ES-I3 (cell line): ENCODE measurements around the gene ADAMTS15.

Experiments used
- H3K36me3 ChIP-seq: 2 replicates; pipeline ENCODE4 v1.6.1; 2013; ENCODE audit warnings: mild to moderate bottlenecking, low read length, control low read depth, moderate library complexity; ENCODE audit not compliant: insufficient read depth
- H3K4me1 ChIP-seq: 2 replicates; pipeline ENCODE4 v1.6.1; 2013; ENCODE audit warnings: mild to moderate bottlenecking, control low read depth, low read length; ENCODE audit not compliant: insufficient read depth
- H3K9ac ChIP-seq: 2 replicates; pipeline ENCODE4 v1.6.1; 2013; ENCODE audit warnings: low read depth, mild to moderate bottlenecking, low read length, moderate library complexity
- H3K9me3 ChIP-seq: 2 replicates; pipeline ENCODE4 v1.6.1; 2013; ENCODE audit warnings: mild to moderate bottlenecking, low read length, moderate library complexity; ENCODE audit not compliant: control insufficient read depth, insufficient read depth

Gene ADAMTS15, protein sequence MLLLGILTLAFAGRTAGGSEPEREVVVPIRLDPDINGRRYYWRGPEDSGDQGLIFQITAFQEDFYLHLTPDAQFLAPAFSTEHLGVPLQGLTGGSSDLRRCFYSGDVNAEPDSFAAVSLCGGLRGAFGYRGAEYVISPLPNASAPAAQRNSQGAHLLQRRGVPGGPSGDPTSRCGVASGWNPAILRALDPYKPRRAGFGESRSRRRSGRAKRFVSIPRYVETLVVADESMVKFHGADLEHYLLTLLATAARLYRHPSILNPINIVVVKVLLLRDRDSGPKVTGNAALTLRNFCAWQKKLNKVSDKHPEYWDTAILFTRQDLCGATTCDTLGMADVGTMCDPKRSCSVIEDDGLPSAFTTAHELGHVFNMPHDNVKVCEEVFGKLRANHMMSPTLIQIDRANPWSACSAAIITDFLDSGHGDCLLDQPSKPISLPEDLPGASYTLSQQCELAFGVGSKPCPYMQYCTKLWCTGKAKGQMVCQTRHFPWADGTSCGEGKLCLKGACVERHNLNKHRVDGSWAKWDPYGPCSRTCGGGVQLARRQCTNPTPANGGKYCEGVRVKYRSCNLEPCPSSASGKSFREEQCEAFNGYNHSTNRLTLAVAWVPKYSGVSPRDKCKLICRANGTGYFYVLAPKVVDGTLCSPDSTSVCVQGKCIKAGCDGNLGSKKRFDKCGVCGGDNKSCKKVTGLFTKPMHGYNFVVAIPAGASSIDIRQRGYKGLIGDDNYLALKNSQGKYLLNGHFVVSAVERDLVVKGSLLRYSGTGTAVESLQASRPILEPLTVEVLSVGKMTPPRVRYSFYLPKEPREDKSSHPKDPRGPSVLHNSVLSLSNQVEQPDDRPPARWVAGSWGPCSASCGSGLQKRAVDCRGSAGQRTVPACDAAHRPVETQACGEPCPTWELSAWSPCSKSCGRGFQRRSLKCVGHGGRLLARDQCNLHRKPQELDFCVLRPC

DNA sequence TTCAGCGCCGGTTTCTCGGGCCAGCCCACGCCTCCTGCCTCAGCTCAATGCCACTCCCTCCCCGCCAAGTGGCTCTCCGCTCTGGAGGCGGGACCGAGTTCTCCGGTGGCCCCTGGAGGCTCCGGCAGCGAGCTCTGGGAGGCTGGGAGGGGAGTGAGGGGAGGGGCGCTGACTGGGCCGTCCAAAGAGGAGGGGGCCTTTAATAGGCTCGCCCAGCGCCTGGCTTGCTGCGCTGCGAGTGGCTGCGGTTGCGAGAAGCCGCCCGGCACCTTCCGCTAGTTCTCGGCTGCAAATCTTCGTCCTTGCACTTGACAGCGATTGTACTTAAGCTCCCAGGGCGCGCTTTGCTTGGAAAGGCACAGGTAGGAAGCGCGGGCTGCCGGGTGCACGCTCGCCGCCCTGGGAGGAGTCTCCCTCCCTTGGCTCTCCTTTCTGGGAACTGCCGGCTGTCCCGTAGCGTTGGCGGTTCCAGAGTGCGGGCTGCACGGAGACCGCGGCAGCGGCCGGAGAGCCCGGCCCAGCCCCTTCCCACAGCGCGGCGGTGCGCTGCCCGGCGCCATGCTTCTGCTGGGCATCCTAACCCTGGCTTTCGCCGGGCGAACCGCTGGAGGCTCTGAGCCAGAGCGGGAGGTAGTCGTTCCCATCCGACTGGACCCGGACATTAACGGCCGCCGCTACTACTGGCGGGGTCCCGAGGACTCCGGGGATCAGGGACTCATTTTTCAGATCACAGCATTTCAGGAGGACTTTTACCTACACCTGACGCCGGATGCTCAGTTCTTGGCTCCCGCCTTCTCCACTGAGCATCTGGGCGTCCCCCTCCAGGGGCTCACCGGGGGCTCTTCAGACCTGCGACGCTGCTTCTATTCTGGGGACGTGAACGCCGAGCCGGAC lies at the start of gene ADAMTS15:
ADAMTS15 (plus strand) TSS at position 230 of the 894 bp plus-strand sequence; CDS start at position 559, 329 bp downstream.
- peak within 1 kb of the TSS; percentile 76 for H3K9ac ChIP-seq
- H3K4me1 ChIP-seq: peaks cover 6% of the 10 kb centered on the region; the same call in 1 of the 2 replicates
- H3K9me3 ChIP-seq: no peaks in the 10 kb centered on the region
- H3K36me3 ChIP-seq: no peaks in the 10 kb centered on the region

DNA sequence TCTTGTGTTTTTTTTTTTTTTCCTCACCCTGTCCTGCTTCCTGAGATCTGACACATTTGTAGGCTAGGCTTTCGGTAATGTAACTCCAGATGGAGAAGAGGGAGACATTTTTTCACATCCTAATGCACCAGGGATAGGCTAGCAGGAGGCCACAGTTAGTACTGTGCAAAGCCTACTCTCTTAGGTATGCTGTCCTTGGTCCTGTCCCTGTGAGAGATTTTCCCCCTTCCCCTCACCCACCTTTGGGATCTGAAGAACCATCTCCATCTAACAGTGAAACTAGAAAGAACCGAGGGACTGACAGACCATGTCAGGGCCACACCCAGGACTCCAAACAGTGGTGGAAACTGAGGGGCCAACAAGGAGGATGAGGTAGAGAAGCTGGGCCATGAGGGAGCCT lies 49.2 kb upstream of the ADAMTS15 start:
- Histone ChIP-seq H3K4me1 (peaks cover 15% of the 10 kb centered on the region), H3K9ac (no peak overlapping the region)

DNA sequence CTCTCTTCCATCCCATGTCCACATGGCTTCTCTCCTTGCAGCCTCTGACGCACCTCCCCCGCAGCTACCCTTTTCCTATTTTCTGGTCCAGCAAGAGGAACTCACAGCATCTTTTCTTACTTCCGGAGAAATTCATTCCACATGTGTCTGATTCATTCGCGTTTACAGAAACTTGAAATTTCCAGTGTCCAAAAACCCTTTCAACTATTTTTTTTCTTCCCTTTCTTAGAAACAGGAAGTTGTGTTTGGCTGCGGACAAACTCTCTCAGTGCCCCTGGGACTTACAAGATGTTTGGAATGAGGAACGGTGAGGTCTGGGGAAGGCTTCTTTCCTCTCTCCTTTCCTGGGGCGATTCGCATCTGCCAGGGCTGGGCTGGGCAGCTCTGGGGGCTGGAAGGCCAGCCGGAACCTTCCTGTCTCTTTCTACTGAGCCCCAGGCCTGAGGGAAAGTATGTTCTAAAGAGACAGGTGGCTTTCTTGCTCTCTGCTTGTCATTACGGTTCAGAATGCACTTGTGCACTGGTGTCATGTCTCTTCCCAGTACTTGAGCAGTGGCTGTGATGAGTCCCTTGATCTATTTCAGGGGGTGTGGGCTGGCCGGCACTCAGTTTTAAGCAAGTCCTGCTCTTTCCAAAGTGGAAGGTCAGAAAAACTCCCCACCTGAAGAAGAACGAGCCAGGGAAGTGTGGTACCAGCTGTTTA lies 47.5 kb upstream of the ADAMTS15 start:
- Histone ChIP-seq H3K36me3 (no peaks in the 10 kb centered on the region), H3K9ac (no peak overlapping the region), H3K9me3 (no peaks in the 10 kb centered on the region), H3K4me1 (peaks cover 22% of the 10 kb centered on the region)

More for the DNA sequence above, 49.2 kb upstream of the ADAMTS15 start:
- Histone ChIP-seq H3K9me3 (no peaks in the 10 kb centered on the region), H3K36me3 (no peaks in the 10 kb centered on the region)

DNA sequence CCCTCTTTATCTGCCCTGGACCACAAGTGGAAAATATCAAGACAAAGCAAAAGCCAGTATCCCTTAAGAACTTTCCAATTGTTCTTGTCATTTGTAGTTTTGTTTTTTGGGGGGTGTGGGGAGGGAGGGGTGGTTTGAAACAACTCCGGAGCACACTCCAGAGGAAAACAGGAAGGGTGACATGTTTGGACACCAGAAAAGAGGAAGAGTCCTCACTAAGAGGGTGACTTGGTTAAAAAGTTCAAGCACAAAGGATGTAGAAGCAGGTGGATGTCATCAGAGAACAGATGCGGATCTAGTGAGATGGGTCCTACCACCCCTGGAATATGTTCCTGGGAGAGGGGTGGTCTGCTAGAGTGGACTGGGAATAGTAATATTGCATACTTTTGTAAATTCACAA lies 45.9 kb upstream of the ADAMTS15 start:
- Histone ChIP-seq H3K9ac (no peak overlapping the region), H3K4me1 (peaks cover 22% of the 10 kb centered on the region), H3K9me3 (no peaks in the 10 kb centered on the region), H3K36me3 (no peaks in the 10 kb centered on the region)

DNA sequence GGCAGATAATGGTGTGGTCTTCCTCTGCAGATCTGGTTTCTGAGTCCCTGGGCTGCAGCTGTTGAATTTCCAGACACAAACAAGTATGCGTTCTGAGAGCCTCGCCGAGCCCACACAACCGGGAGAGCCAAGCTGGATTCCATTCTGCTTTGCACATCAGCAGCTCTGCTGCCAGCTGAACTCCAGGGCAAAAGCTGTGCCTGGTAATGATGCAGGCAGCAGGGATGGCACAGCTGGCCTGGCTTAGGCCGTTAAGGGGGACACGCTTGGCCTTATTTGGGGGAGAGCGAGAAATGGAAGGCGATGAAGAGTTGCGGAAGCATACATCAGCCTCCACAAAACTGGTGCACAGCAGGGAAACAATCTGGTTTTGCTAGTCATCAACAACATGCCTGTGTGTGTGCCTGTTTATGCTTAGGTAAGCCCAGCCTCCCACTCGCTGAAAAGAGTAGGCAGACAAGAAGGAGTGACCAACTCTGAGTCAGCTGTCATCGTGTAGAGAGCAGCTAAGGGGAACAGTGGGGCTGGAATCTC lies 45.1 kb upstream of the ADAMTS15 start:
- H3K9ac ChIP-seq: no peak overlapping the region
- peaks cover 22% of the 10 kb centered on the region for H3K4me1 ChIP-seq
- no peaks in the 10 kb centered on the region for H3K9me3 ChIP-seq
- H3K36me3 ChIP-seq: no peaks in the 10 kb centered on the region

DNA sequence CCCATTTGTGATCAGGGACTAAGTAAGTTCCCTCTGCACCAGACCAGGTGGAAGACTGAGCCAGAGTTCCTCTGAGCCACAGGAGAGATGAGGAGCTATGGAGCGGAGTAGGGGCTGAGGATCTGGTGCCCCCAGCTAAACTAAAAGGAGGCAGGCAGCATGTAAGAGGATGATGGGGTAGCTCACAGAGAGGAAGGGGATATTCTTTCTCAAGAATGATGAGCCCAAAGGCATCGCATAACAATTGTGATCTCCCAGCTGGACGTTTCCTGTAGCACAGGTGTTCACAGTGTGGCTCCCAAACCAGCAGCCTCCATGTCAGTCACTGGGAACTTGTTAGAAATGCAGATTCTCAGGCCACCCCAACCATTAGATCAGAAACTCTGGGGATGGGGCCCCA lies 44.5 kb upstream of the ADAMTS15 start:
- Histone ChIP-seq H3K36me3 (no peaks in the 10 kb centered on the region), H3K9ac (no peak overlapping the region), H3K9me3 (no peaks in the 10 kb centered on the region), H3K4me1 (peaks cover 22% of the 10 kb centered on the region)

DNA sequence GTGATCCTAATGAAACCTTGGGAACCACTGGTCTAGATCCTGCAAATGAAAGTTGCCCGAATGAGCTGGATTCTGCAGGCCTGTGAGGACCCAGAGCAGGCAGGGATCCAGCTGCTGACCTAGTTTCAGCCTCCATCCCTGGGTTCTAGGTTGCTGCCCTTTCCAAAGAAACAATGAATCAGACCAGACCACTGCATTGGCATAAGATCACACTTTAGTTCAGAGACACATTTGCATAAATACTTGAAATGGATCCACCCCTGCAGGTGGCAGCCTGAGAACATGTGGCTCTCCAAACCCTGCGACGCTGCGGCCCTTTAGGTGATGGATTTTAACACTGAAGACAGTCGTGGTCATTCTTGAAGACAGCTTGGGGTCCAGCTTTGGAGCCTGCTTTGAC lies 43.7 kb upstream of the ADAMTS15 start:
- Histone ChIP-seq H3K9me3 (no peaks in the 10 kb centered on the region), H3K36me3 (no peaks in the 10 kb centered on the region), H3K4me1 (peaks cover 27% of the 10 kb centered on the region), H3K9ac (no peak overlapping the region)

DNA sequence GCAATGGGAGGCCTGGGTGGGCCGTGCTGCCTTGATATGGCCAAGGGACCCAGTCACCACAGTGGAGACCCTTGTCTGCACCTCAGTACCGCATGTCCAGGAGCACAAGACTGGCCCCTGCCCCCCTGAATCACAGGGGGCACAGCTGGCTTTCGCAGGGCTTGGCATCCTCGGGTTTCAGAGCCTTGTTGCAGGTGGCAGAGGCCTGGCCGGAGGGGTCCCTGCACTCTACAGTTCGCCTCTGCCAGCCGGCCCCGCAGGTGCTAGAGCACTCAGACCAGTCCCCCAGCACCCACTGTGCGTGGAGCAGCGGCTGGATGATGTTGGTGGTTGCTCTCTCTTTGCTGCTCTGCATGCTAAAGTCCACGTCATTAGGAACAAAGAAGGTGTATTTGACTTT lies 43.0 kb upstream of the ADAMTS15 start:
- Histone ChIP-seq H3K36me3 (no peaks in the 10 kb centered on the region), H3K9ac (no peak overlapping the region), H3K9me3 (no peaks in the 10 kb centered on the region), H3K4me1 (peaks cover 27% of the 10 kb centered on the region)

DNA sequence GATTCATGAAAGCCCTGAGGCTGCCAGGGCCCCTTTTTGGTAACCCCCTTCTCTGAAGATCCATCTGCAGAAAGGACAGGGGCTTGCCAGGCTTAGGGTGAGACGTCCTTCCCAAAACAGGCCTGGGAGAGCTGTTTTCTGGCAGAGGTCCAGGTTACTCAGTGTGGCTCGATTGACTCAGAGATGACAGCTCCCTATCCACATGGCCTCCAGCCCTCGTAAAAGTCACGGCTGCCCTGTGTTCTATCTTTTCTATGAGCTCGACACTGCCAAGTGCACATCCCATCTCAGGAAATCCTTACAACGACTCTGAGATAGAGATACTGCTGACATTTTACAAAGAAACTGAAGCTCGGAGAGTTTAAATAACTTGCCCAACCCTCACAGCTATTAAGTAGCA lies 40.5 kb upstream of the ADAMTS15 start:
- Histone ChIP-seq H3K9me3 (no peaks in the 10 kb centered on the region), H3K36me3 (no peaks in the 10 kb centered on the region), H3K9ac (no peak overlapping the region), H3K4me1 (peaks cover 22% of the 10 kb centered on the region)

DNA sequence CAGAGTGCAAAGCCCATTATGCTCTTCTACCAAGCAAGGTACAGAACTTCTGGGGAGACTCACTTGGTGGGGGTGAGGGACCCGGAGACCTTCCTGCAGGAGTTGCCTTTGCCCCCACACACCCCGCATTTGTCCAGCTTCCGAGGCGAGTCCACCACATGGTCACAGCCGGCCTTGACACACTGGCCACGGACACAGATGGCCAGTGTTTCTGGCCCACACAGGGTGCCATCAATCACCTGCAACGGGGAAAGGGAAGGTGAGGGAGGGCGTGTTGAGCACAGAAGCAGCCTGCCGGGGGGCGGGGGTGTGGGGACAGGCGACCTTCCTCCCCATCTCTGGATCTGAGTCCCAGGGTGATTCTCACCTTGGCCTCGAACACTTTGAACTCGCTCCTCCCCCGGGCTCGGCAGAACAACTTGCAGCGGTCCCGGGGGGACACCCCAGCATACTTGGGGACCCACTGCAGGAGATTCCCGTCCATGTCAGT lies 40.0 kb upstream of the ADAMTS15 start:
- no peaks in the 10 kb centered on the region for H3K9me3 ChIP-seq
- no peak overlapping the region for H3K9ac ChIP-seq
- no peaks in the 10 kb centered on the region for H3K36me3 ChIP-seq
- H3K4me1 ChIP-seq: peaks cover 18% of the 10 kb centered on the region

DNA sequence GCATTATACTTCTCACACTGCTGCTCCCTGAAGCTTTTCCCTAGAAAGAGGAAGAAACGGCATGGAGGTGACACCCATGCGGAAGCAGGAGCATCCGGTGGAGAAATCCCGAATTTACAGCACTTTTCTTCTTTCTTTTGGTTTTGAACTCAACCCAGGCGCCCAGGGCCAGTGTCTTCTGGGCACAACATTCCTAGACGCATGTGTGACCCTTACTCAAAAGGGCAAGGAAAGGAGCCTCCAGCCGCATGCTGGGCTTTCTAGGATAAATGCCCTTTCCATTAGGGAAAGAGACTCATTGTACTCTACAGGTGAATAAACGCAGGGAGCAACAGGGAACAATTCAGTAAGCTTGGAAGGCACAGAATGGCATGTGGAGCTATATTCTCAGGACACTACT lies 39.5 kb upstream of the ADAMTS15 start:
- Histone ChIP-seq H3K9me3 (no peaks in the 10 kb centered on the region), H3K4me1 (peaks cover 13% of the 10 kb centered on the region; the same call in 1 of the 2 replicates), H3K36me3 (no peaks in the 10 kb centered on the region), H3K9ac (no peak overlapping the region)

DNA sequence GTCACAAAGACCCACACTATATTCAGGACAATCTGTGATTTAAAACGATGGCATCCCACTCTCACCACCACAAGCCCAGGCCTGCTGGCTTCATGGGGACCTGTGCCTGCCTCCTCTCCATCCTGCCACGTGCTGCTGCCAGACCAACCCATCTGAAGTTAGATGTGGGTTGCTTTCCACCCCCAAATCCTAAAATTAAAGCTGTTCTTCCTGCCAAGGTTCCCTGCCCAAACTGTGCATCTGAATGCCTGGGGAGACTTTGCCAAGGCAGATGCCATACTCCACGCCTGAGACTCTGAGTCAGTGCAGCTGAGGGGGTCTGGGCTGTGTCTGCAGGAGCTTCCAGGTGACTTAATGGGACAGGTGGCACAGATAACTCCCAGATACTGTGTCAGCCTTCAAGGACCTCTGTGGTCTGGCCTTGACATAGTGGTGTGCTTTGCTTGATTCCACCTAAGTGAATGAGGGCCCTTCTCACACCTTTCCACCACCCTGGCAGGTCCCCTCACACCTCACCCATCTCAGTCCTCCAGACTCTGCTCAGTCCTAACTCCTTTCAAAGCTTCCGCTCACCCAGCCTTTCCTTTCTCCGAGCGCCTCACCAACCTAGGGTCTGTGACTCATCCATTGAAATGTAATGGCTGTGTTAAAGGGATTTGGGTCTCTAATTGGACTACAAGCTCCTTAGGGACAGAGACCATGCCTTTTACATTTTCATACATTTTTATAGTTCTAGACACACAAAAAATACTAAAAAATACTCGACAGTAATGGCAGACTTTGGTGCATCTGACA lies 38.7 kb upstream of the ADAMTS15 start:
- no peak overlapping the region for H3K9ac ChIP-seq
- H3K9me3 ChIP-seq: no peaks in the 10 kb centered on the region
- H3K4me1 ChIP-seq: peaks cover 7% of the 10 kb centered on the region; the same call in 1 of the 2 replicates
- no peaks in the 10 kb centered on the region for H3K36me3 ChIP-seq
